Measurements from ENCODE around the gene SEPTIN8.

GRCh38 chr5:132733499-132734148 is 43.4 kb downstream of the SEPTIN8 start:
- TF ChIP-seq CTCF (conservative IDR thresholded peaks at IDR 0.05) (no peak), EZH2 (IDR thresholded peaks at IDR 0.05; ENCODE audit: low read depth) (no peak)

Measured in PC-9 (cell line).